Fibroblast of peridontal ligament (primary cell): ENCODE measurements around the gene CTNNA2.

Experiments used
- DNase-seq: peaks from one replicate; pipeline ENCODE4 v3.0.0-alpha.2; 2010; ENCODE audit errors: extremely low read depth

Gene CTNNA2

DNA sequence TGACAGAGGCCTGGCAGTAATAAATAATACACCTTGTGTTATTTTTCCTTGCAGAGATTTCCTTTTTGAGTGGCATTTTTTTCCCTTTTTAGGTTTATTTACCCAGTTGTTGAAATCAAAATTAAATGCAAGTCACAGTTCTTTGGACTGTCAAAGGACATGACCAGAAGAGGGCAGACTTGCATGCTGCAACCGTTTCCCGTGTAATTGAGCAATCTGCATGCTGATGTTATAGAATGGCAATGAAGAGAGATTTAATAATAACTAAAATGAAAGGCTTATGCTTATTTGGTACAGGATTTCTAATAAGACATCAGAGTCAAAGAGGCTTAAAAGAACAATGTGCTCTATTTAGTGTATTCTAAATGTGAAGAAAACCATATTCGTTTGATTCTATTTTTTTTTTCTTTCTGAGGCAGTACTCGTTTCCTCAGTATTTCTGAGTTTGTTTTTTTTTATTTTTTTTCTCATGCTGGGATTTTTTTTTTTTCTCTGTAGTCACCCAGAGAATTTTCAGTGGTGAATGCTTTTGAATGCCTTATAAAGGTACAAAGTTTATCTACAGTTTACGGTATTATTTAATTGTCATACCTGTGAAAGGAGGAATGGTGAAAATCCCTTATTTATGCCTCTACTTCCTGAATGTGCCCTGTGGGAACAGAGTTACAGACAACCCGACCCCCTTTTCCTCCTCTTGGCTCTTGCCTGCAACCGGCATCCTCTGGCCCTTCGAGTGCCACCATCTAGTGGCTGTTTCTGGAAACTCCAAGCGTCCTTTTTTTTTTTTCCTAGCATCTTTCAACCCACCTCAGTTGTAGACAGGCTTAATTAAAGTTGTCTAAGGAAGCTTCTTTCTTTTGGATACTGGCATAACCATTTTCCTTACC is 423.2 kb downstream of the CTNNA2 start:
- DNase-seq: peak; percentile 87

GRCh38 chr2:79936715-79937114 is 423.9 kb downstream of the CTNNA2 start:
- no peak for DNase-seq

- no peak for DNase-seq
Observed at GRCh38 chr2:79938648-79939047, 425.8 kb downstream of the CTNNA2 start.

DNA sequence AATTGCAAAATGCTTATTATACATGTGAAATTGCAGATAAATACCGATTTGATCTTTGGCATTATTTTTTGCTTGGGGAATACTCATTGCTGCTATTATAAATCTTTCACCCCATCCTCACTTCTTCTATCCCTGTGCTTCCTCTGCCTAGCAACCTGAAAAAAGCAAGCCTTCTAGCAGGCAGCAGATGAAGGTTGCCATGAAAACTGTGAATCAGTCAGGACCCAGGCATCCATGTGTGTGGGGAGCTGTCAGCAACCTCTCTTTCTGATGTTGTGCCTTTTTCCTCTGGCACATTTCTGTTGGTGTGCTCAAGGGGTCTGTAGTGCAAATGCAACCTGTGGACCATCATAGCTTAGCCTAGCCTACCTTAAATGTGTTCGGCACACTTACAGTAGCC is 427.5 kb downstream of the CTNNA2 start:
- no peak for DNase-seq

DNA sequence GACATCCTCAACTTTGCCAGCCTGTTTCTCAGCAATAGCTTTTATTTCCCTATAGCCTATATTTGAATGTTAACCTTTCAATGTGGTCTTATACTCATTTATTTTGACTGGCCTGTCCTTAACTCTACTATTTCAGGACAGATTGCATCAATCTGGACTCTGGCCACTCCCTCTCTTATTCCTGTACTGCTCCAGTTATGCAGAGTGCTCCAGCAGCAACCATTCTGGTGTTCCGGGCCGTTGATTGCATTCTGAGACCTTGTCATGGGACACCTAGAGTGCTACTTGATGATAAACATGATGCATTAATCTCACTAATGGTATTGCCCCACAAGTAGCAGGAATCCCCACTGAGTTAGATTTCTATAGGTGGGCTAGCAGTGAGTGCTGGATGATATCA is 428.3 kb downstream of the CTNNA2 start:
- no peak for DNase-seq

DNA sequence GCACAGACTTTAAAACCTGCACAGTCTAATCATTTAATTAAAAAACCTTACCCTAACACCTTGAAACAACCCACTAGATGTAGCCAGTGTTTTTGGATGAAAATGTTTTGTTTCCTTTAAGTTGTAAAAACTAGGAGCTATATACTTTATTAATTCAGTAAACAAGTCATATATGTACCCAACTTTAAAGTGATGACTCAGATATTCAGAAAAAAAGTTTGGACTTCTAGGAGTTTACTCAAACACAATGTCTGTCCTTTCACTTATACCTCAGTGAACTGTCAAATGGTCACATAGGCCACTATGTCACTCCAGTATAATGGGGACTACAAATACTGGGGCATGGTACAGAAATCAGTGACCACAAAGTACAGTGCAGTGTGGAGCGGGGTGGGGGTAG is 431.4 kb downstream of the CTNNA2 start:
- no peak for DNase-seq

- DNase-seq: no peak
Observed at GRCh38 chr2:79945653-79946445, 433.0 kb downstream of the CTNNA2 start.

DNA sequence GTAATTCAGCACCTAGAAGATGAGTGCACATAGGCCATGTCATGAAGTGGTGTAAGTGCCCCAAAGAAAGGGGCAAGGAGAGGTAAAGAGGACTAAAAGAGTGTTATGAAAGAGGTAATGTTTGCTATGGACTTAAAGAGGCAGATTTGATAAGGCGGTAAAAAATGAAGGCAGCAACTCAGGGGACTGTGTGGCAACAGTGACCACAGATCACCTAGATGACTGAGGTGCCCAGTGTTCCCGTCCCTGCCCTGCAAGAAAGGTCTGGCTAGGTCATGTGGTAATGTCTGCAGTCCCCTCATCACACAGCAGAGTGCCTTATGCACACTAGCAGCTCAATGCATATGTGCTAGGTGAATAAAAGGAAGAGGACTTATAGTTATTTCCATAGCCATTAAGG is 434.9 kb downstream of the CTNNA2 start:
- no peak for DNase-seq

DNA sequence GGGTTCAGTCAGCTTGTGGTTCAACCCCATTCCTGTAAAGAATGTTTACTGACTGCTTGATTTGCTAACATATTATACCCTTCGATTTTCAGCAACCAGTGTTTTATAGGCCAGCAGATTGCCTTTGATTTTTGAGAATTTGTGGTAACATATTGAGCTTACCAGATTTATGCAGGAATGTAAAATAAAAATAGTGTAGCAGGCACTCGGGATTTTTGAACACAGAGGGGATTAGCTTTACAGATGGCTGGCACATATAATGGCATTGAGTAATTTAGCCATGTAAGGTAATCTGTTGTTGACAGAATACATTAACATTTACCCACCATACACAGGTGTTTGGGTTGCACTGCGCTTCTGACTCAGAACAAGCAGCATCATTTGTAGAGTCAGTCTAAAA is 437.7 kb downstream of the CTNNA2 start:
- DNase-seq: no peak

DNA sequence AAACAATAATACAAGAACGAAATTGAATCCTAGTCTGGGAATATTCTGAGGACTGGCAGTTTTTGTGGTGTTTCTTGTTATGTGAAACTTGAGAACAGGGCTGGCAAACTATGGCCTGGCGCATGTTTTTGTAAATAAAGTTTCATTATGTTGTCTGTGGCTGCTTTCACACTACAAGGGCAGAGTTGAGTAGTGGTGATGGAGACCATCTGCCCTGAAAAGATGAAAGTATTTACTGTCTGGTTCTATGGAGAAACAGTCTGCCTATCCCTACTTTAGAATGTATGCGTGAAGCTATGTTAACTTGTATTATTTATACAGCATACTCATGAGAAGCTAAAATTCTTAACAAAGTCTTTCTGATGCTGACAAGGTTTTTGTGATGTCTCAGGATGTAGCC is 439.8 kb downstream of the CTNNA2 start:
- DNase-seq: peak; percentile 44

DNA sequence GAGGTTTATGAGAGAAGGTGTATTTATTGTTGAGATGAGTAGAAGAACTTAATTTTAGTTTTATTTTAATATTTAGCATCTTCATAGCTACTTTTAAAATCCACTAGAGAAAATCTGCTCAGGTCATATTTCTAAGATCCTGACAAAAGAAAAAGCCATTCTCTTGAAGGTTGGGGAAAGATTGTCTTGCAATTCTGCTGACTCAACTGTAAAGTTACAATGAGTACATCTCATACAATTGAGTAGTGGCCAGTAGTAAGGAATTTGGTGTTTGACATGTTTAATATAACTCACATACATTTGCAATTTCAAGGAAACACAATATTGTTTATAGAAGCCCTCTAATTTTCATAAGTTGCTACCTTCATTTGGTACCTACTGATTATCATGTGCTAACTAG is 447.2 kb downstream of the CTNNA2 start:
- DNase-seq: no peak

DNA sequence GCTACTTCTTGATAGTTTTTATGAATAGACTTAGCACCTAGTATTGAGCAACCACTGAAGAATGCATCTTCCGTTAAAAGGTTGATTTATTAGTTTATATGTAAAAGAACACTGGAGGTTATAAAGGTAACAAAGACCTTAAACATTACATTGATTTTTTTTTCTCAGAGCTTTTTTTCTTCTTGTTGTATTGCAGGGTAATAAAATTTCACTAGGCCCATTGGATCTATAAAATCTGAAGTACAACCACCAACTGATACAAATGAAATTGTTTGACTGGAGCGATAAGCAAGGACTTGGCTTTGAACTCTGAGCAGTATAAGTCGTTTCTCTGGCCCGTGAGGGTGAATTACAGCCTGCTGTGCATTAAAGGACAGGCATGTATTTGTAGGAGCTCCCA is 447.7 kb downstream of the CTNNA2 start:
- no peak for DNase-seq

DNA sequence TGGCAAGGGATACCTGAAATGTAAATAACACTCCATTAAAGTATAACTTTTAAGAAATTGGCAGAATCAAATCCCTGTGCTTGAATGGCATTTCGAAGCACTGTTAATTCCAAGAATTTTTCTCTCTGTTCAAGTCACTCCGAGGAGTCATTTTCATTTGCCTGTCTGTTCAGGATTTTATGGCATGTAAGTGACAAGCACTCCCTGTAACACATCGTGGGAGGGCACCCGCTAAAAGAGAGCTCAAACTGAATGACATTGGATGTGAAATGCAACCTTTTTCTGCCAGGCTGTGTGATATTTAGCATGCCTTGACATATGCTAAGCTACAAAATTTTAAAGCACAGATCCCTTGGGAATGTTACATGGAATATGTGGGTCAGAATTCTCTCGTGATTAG is 452.1 kb downstream of the CTNNA2 start:
- no peak for DNase-seq

- no peak for DNase-seq
Observed at GRCh38 chr2:79966369-79966768, 453.5 kb downstream of the CTNNA2 start.

- no peak for DNase-seq
Observed at GRCh38 chr2:79966882-79967281, 454.0 kb downstream of the CTNNA2 start.

GRCh38 chr2:79971807-79972206 is 459.0 kb downstream of the CTNNA2 start:
- peak; percentile 28 for DNase-seq

GRCh38 chr2:79972661-79973060 is 459.8 kb downstream of the CTNNA2 start:
- no peak for DNase-seq

GRCh38 chr2:79975791-79976565 is 463.1 kb downstream of the CTNNA2 start:
- DNase-seq: no peak

- peak; percentile 38 for DNase-seq
Observed at GRCh38 chr2:79977792-79978191, 464.9 kb downstream of the CTNNA2 start.

- DNase-seq: no peak
Observed at GRCh38 chr2:79980116-79980515, 467.3 kb downstream of the CTNNA2 start.

GRCh38 chr2:79980816-79981215 is 468.0 kb downstream of the CTNNA2 start:
- DNase-seq: no peak

GRCh38 chr2:79981316-79981715 is 468.5 kb downstream of the CTNNA2 start:
- no peak for DNase-seq
